ENCODE data around the gene HLA-DQB1.
A peak's percentile ranks its signal among the peaks of the same experiment; 100 is the strongest.

HLA-DQB1 gene

GRCh38 chr6:32700391-32701040, 34.1 kb upstream of the HLA-DQB1 start:
- TF ChIP-seq EP300 (IDR thresholded peaks at IDR 0.05; ENCODE audit: borderline replicate concordance), result no peak
- TF ChIP-seq RAD21 (IDR thresholded peaks at IDR 0.05; ENCODE audit: low read depth), result peak; percentile 72
- TF ChIP-seq USF1 (IDR thresholded peaks at IDR 0.05), result no peak
- TF ChIP-seq REST (IDR thresholded peaks at IDR 0.05; ENCODE audit: low read depth), result no peak
- TF ChIP-seq ZBTB7A (IDR thresholded peaks at IDR 0.05; ENCODE audit: low read depth), result no peak

- TF ChIP-seq EGR1 (IDR thresholded peaks at IDR 0.05) (no peak), YY1 (IDR thresholded peaks at IDR 0.05; ENCODE audit: low read depth) (no peak), USF1 (IDR thresholded peaks at IDR 0.05) (no peak), ZBTB7A (IDR thresholded peaks at IDR 0.05; ENCODE audit: low read depth) (no peak), EP300 (IDR thresholded peaks at IDR 0.05; ENCODE audit: borderline replicate concordance) (no peak), TEAD4 (IDR thresholded peaks at IDR 0.05) (no peak), CREB1 (IDR thresholded peaks at IDR 0.05; ENCODE audit: low read depth) (no peak), FOXM1 (IDR thresholded peaks at IDR 0.05; ENCODE audit: borderline replicate concordance, low read depth) (no peak), TAF1 (IDR thresholded peaks at IDR 0.05; ENCODE audit: low read depth) (no peak), REST (IDR thresholded peaks at IDR 0.05; ENCODE audit: low read depth) (no peak), NFIC (IDR thresholded peaks at IDR 0.05) (no peak), MAX (IDR thresholded peaks at IDR 0.05) (no peak), TCF12 (IDR thresholded peaks at IDR 0.05; ENCODE audit: low read depth) (no peak), RAD21 (IDR thresholded peaks at IDR 0.05; ENCODE audit: low read depth) (no peak), CEBPB (IDR thresholded peaks at IDR 0.05) (no peak)
Observed at GRCh38 chr6:32697031-32697430, 30.6 kb upstream of the HLA-DQB1 start.

GRCh38 chr6:32692019-32692418, 25.6 kb upstream of the HLA-DQB1 start:
- no peak for TF ChIP-seq FOXM1 (IDR thresholded peaks at IDR 0.05; ENCODE audit: borderline replicate concordance, low read depth)
- TF ChIP-seq RAD21 (IDR thresholded peaks at IDR 0.05; ENCODE audit: low read depth), result peak; percentile 44; the same call in 1 of the 2 replicates

GRCh38 chr6:32689531-32690501, 23.4 kb upstream of the HLA-DQB1 start:
- TF ChIP-seq ZBTB7A (IDR thresholded peaks at IDR 0.05; ENCODE audit: low read depth) (no peak), RAD21 (IDR thresholded peaks at IDR 0.05; ENCODE audit: low read depth) (no peak), USF1 (IDR thresholded peaks at IDR 0.05) (no peak), REST (IDR thresholded peaks at IDR 0.05; ENCODE audit: low read depth) (no peak), MAX (IDR thresholded peaks at IDR 0.05) (no peak), FOXM1 (IDR thresholded peaks at IDR 0.05; ENCODE audit: borderline replicate concordance, low read depth) (no peak), NFIC (IDR thresholded peaks at IDR 0.05) (no peak), EP300 (IDR thresholded peaks at IDR 0.05; ENCODE audit: borderline replicate concordance) (no peak), EGR1 (IDR thresholded peaks at IDR 0.05) (no peak), YY1 (IDR thresholded peaks at IDR 0.05; ENCODE audit: low read depth) (no peak), TAF1 (IDR thresholded peaks at IDR 0.05; ENCODE audit: low read depth) (no peak)
